Tibial nerve (tissue), 4 donors: ENCODE measurements around the gene SBK2. TPM values are rescaled to one million over a fixed set of nuclear protein-coding genes. Genes with fewer than 3 reads are reported as not detected.

Source experiments
- DNase-seq, 2 donors: peaks; one replicate each; pipeline ENCODE4 v3.0.0-alpha.2; 2019; ENCODE audit warnings: low spot score in 2 of 2
- H3K27ac ChIP-seq, 4 donors: fragments of 200-600 bp; sonication (generic) in 3 of 4; one replicate each; pipeline ENCODE4 v1.5.1; 2017 to 2019; ENCODE audit warnings: mild to moderate bottlenecking in 1 of 4
- H3K27me3 ChIP-seq, 2 donors: fragments of 200-600 bp; sonication (generic) in 1 of 2; one replicate each; pipeline versions ENCODE4 v1.5.1 to v1.6.0; 2017 to 2019
- H3K36me3 ChIP-seq, 3 donors: fragments of 200-600 bp; sonication (generic); one replicate each; pipeline ENCODE4 v1.5.1; 2018 to 2019
- H3K4me1 ChIP-seq, 4 donors: fragments of 200-600 bp; sonication (generic) in 3 of 4; one replicate each; pipeline ENCODE4 v1.5.1; 2017 to 2019
- H3K4me3 ChIP-seq, 4 donors: fragments of 200-600 bp; sonication (generic) in 3 of 4; one replicate each; pipeline ENCODE4 v1.5.1; 2017 to 2019; ENCODE audit warnings: mild to moderate bottlenecking in 1 of 4, moderate library complexity in 1 of 4
- H3K9me3 ChIP-seq, 4 donors: fragments of 200-600 bp; sonication (generic) in 3 of 4; one replicate each; pipeline ENCODE4 v1.5.1; 2017 to 2019
- EP300 ChIP-seq, 2 donors: sonication (generic); formaldehyde crosslinking; IDR thresholded peaks; one replicate each; pipeline ENCODE4 v1.6.1; 2017; ENCODE audit warnings: antibody characterized with exemption in 2 of 2, mild to moderate bottlenecking in 1 of 2
- POLR2A ChIP-seq, 2 donors: fragments of 450-650 bp; IDR thresholded peaks; one replicate each; pipeline ENCODE4 v1.6.1; 2017; ENCODE audit warnings: antibody characterized with exemption in 2 of 2, mild to moderate bottlenecking in 2 of 2, moderate library complexity in 2 of 2
- WGBS, 2 donors: methylation state at CpG; one replicate each; pipeline ENCODE4 v1.1.5; 2018; 5-methylcytosine and 5-hydroxymethylcytosine counted together
- total RNA-seq, 4 donors: library from RNA; depleted of rRNA; stranded (reverse); fragments of >200 nt; gene quantifications; one replicate each; pipeline ENCODE4 v1.1.0, GENCODE V29; 2016
- TF ChIP-seq, protein P1 (sequence below), 5 experiments: fragments of 200-600 bp in 3 of 5; fragments of 450-650 bp in 2 of 5; sonication (generic) in 3 of 5; IDR thresholded peaks; one replicate each; pipeline ENCODE4 v1.5.1; 2016 to 2019; ENCODE audit warnings: antibody characterized with exemption in 5 of 5, mild to moderate bottlenecking in 3 of 5, moderate library complexity in 2 of 5

Gene SBK2
- total RNA-seq, 4 donors from 2014 or later, result not detected

DNA sequence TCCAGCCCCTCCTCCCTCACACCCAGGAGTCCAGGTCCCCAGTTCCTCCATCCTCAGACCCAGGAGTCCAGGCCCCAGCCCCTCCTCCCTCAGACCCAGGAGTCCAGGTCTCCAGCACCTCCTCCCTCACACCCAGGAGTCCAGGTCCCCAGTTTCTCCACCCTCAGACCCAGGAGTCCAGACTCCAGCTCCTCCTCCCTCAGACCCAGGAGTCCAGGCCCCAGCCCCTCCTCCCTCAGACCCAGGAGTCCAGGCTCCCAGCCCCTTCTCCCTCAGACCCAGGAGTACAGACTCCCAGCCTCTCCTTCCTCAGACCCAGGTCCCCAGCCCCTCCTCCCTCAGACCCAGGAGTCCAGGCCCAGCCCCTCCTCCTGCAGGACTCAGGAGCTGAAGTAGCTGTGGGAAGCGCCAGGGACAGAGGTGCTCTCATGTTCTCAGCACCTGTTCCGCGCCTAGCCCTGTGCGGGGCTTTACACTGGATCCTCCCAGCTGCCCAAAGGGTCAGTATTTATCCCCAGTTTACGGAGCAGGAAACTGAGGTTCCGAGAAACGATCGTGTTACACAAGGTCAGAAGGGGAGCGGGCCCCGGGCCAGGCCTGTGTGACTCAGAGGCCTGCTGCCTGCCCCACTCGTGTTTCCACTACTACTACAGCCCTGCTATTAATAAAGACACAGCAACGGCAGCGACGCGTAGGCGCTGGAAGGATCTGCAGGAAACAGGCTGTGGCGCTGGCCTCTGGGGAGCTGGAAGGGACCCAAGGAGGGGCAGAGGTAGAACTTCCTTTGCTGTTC, 10.1 kb upstream of the SBK2 start:
- Histone ChIP-seq H3K9me3 (no peaks in the 10 kb centered on the region), H3K4me1 (peaks cover 0 to 21% (median under 1%) of the 10 kb centered on the region in 4 donors), H3K27ac (peak overlapping the region in 2 of 4 donors; percentile 37 to 59), H3K36me3 (no peaks in the 10 kb centered on the region), H3K4me3 (no peak overlapping the region), H3K27me3 (peaks cover 0 to 47% of the 10 kb centered on the region in 2 donors)
- TF ChIP-seq POLR2A (IDR thresholded peaks at IDR 0.05), result no peak
- TF ChIP-seq EP300 (IDR thresholded peaks at IDR 0.05), result peak in 1 of 2 donors; percentile 64
- TF ChIP-seq, protein P1, sequence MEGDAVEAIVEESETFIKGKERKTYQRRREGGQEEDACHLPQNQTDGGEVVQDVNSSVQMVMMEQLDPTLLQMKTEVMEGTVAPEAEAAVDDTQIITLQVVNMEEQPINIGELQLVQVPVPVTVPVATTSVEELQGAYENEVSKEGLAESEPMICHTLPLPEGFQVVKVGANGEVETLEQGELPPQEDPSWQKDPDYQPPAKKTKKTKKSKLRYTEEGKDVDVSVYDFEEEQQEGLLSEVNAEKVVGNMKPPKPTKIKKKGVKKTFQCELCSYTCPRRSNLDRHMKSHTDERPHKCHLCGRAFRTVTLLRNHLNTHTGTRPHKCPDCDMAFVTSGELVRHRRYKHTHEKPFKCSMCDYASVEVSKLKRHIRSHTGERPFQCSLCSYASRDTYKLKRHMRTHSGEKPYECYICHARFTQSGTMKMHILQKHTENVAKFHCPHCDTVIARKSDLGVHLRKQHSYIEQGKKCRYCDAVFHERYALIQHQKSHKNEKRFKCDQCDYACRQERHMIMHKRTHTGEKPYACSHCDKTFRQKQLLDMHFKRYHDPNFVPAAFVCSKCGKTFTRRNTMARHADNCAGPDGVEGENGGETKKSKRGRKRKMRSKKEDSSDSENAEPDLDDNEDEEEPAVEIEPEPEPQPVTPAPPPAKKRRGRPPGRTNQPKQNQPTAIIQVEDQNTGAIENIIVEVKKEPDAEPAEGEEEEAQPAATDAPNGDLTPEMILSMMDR (IDR thresholded peaks at IDR 0.05), result no peak
- WGBS, 2 donors, result 45 to 47% methylated on average over 14 to 16 of the region's 17 CpGs
- peak; percentile 30 to 48 for DNase-seq

DNA sequence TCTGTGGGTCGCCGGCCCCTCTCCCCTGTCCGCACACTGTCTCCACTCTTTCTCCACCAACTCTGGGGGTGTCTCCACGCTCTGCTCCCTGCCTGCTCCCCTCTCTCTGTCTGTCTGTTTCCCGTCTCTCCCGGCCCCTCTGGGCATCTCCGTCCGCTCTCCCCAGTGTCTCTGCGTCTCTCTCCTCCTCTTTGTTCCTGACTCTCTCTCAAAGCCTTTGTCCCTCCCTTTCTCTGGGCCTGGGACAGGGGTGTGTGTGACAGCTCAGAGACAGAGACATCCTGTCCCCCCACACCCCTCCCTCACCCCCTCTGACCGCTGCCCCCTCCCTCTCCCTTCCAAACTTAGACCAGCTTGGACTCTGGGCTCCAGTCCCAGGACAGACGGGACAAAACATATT, 9.1 kb upstream of the SBK2 start:
- no peak overlapping the region for H3K27ac ChIP-seq

DNA sequence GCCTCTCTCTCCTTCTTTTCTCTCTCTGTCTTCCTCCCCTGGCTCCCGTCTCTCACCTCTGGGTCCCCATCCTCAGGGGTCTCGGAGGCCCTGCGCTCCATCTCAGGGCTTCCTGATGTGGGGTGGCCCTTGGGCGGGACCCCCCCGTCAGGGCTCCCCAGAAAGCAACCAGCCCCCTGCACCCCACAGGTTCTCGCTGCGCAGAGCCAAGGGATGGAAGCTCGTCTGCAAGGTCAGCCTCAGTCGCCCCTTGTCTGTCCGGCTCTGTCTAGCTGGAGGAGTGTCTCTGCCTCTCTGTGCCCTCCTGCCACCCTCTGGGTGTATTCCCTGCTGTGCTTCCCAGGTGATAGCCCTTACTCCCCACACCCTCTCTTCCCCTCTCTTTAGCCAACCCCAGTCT, 8.5 kb upstream of the SBK2 start, which contains the start of gene SBK3:
Gene SBK3 (minus strand): TSS at position 101 of the 400 bp plus-strand sequence. CDS start 0 bp downstream, at position 101.
- H3K27ac ChIP-seq, result peak within 1 kb of the TSS in 1 of 4 donors; percentile 54
- peaks cover 0 to 47% of the 10 kb centered on the region in 2 donors for H3K27me3 ChIP-seq

More for the DNA sequence above, 9.1 kb upstream of the SBK2 start:
- no peaks in the 10 kb centered on the region for H3K36me3 ChIP-seq
- WGBS, 2 donors, result 44 to 54% methylated on average over 11 of the region's 11 CpGs
- peaks cover 0 to 47% of the 10 kb centered on the region in 2 donors for H3K27me3 ChIP-seq
- DNase-seq, result no peak
- H3K4me3 ChIP-seq, result no peak overlapping the region
- no peaks in the 10 kb centered on the region for H3K9me3 ChIP-seq
- H3K4me1 ChIP-seq, result peaks cover 0 to 17% (median 0%) of the 10 kb centered on the region in 4 donors
- TF ChIP-seq EP300 (IDR thresholded peaks at IDR 0.05), result no peak
- TF ChIP-seq, protein P1 (IDR thresholded peaks at IDR 0.05), result no peak
- TF ChIP-seq POLR2A (IDR thresholded peaks at IDR 0.05), result no peak

DNA sequence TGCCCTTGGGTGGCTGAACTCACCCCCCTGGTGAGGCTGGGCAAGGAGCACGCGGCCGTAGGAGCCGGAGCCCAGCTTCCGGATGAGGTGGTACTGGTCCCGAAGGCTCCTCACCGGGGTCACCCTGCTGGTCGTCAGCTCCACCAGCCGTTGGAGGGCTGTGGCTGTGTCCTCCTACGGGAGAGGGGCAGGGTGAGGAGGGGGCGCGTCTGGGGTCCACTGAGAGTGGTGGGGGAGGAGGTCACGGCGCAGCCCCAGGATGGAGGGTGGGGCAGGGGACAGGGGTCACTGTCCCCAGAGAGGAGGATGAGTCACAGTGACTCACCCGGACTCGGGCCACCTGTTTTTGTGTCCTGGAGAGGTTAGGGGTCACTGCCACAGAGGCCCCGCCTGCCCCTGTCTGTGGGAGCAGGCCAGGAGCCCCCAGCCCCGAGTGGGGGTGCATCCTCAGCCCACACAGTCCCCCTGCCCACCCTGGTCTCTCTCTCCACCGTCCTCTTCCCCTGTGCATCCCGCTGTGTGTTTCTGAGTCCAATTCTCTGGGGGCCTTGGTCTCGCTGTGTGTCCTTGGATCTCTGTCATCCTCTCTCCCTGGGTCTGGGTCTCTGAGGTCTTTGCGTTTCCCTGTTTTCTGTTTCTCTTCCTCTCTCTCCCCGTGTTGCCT, 8.0 kb upstream of the SBK2 start:
- Histone ChIP-seq H3K9me3 (no peaks in the 10 kb centered on the region), H3K4me3 (no peak overlapping the region), H3K27me3 (peaks cover 0 to 43% of the 10 kb centered on the region in 2 donors), H3K4me1 (peaks cover 0 to 12% (median 0%) of the 10 kb centered on the region in 4 donors), H3K36me3 (no peaks in the 10 kb centered on the region), H3K27ac (no peak overlapping the region)
- DNase-seq, result no peak
- TF ChIP-seq POLR2A (IDR thresholded peaks at IDR 0.05) (no peak), EP300 (IDR thresholded peaks at IDR 0.05) (no peak)
- TF ChIP-seq, protein P1 (IDR thresholded peaks at IDR 0.05), result no peak
- 69 to 76% methylated on average over 20 to 23 of the region's 23 CpGs for WGBS, 2 donors

More for the DNA sequence above, 8.5 kb upstream of the SBK2 start, which contains the start of gene SBK3:
- WGBS, 2 donors, result 77 to 78% methylated on average over 10 of the region's 10 CpGs
- TF ChIP-seq, protein P1 (IDR thresholded peaks at IDR 0.05), result no peak
- TF ChIP-seq POLR2A (IDR thresholded peaks at IDR 0.05), result no peak
- TF ChIP-seq EP300 (IDR thresholded peaks at IDR 0.05), result no peak
- no peaks in the 10 kb centered on the region for H3K9me3 ChIP-seq
- H3K36me3 ChIP-seq, result no peaks in the 10 kb centered on the region
- peaks cover 0 to 17% (median 0%) of the 10 kb centered on the region in 4 donors for H3K4me1 ChIP-seq
- no peak for DNase-seq
- no peak within 1 kb of the TSS for H3K4me3 ChIP-seq
